PC-9 (cell line): ENCODE measurements around the gene DOCK3. TPM values are rescaled to one million over a fixed set of nuclear protein-coding genes. Genes with fewer than 3 reads are reported as not detected.

Experiments
- BruUV-seq: library from RNA; stranded (reverse); fragments of 400-500 nt; replicated peaks from 2 replicates; lab custom pipeline; 2021; lab: Mats Ljungman, UMichigan
- CTCF ChIA-PET: fragments of 300-600 bp; sonication (Branson Sonifier 250); formaldehyde crosslinking; loops from one replicate; lab custom pipeline; 2022; ENCODE audit warnings: antibody characterized with exemption; lab: Charles Lee
- POLR2A ChIA-PET: fragments of 300-600 bp; sonication (Branson Sonifier 250); formaldehyde crosslinking; loops from one replicate; lab custom pipeline; 2022; ENCODE audit warnings: antibody characterized with exemption; ENCODE audit not compliant: unreplicated experiment; lab: Charles Lee
- DNase-seq, 2 experiments: peaks; one replicate each; pipeline versions ENCODE4 v3.0.0 to v3.0.0-alpha.2; 2015 to 2022; ENCODE audit warnings: mixed read lengths in 1 of 2
- H2AFZ ChIP-seq: fragments of 200-600 bp; sonication (generic); 2 replicates; pipeline ENCODE4 v1.8.1; 2017; ENCODE audit warnings: antibody characterized with exemption
- H3F3A ChIP-seq: fragments of 200-600 bp; sonication (generic); 2 replicates; pipeline ENCODE4 v1.8.1; 2017; ENCODE audit warnings: antibody characterized with exemption, mild to moderate bottlenecking, low read depth; ENCODE audit not compliant: insufficient read depth
- H3K27ac ChIP-seq: fragments of 200-600 bp; sonication (generic); 2 replicates; pipeline ENCODE4 v1.6.1; 2016; ENCODE audit warnings: mixed run types
- H3K27me3 ChIP-seq: fragments of 200-600 bp; sonication (generic); 2 replicates; pipeline ENCODE4 v1.6.1; 2016; ENCODE audit warnings: low read depth, mixed run types; ENCODE audit not compliant: insufficient read depth
- H3K36me3 ChIP-seq: fragments of 200-600 bp; sonication (generic); 2 replicates; pipeline ENCODE4 v1.6.1; 2016; ENCODE audit warnings: low read depth, mixed run types
- H3K4me1 ChIP-seq: fragments of 200-600 bp; sonication (generic); replicated peaks from 2 replicates; pipeline ENCODE4 v1.6.1; 2016; ENCODE audit warnings: mixed run types; ENCODE audit not compliant: insufficient read depth
- H3K4me2 ChIP-seq: fragments of 200-600 bp; sonication (generic); 2 replicates; pipeline ENCODE4 v1.6.1; 2017; ENCODE audit warnings: mixed run types
- H3K4me3 ChIP-seq: fragments of 200-600 bp; sonication (generic); 2 replicates; pipeline ENCODE4 v1.6.1; 2016; ENCODE audit warnings: mixed run types
- H3K79me2 ChIP-seq: fragments of 200-600 bp; sonication (generic); 2 replicates; pipeline ENCODE4 v1.6.1; 2017; ENCODE audit warnings: low read depth, mixed run types
- H3K9me2 ChIP-seq: fragments of 200-600 bp; sonication (generic); 2 replicates; pipeline ENCODE4 v1.8.1; 2017; ENCODE audit warnings: mild to moderate bottlenecking; ENCODE audit not compliant: insufficient read depth
- H3K9me3 ChIP-seq: fragments of 200-600 bp; sonication (generic); 2 replicates; pipeline ENCODE4 v1.8.1; 2016; ENCODE audit warnings: low read depth; ENCODE audit not compliant: insufficient read depth
- H4K20me1 ChIP-seq: fragments of 200-600 bp; sonication (generic); 2 replicates; pipeline ENCODE4 v1.8.1; 2017; ENCODE audit not compliant: insufficient read depth
- CTCF ChIP-seq: fragments of 200-600 bp; sonication (generic); conservative IDR thresholded peaks from 2 replicates; pipeline ENCODE4 v1.6.1; 2017; ENCODE audit warnings: mixed run types, antibody characterized with exemption, mild to moderate bottlenecking, moderate library complexity
- EZH2 ChIP-seq: fragments of 200-600 bp; sonication (generic); IDR thresholded peaks from 2 replicates; pipeline ENCODE4 v1.8.0; 2017; ENCODE audit warnings: antibody characterized with exemption, low read depth
- intact Hi-C: fragments of 100-400 bp; cut with micrococcal nuclease; formaldehyde crosslinking; loops from one replicate; pipeline ENCODE4 v1.10.0; 2022; ENCODE audit not compliant: unreplicated experiment
- total RNA-seq: library from RNA; stranded (reverse); gene quantifications from 2 replicates; pipeline ENCODE4 v1.2.3, GENCODE V29; 2021

Gene DOCK3
- total RNA-seq, 1 experiment from 2014 or later = 16.9 TPM

DNA sequence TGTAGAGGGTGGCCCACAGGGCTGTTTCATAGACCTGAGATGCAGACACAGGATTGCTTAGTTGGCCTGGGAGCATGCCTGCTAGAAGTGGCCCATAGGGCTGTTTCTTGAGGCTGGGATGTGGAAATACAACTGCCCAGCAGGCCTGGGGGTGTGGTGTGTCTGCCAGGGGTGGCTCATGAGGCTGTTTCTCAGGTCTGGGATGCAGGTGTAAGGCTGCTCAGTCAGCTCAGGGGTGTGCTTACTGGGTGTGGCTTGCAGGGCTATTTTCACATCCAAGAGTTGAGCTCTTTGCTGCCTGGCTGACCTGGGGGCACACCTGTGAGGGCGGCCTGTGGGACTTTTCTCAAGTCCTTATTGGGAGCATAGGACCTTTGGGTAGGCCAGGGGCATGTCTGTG lies 131.3 kb downstream of the DOCK3 start:
- TF ChIP-seq EZH2 (no peak), CTCF (no peak)
- Histone ChIP-seq H4K20me1 (no peaks in the 10 kb centered on the region), H3K9me3 (0 out of 2 replicates have a peak, but pooled peaks cover 1% of the 10 kb centered on the region), H3F3A (peaks cover 34% of the 10 kb centered on the region), H3K9me2 (no peaks in the 10 kb centered on the region), H2AFZ (no peak overlapping the region), H3K36me3 (0 out of 2 replicates have a peak, but pooled peaks cover 3% of the 10 kb centered on the region), H3K79me2 (peaks cover 27% of the 10 kb centered on the region; the same call in 1 of the 2 replicates), H3K27ac (peak overlapping the region; percentile 96), H3K4me1 (peaks cover 44% of the 10 kb centered on the region), H3K4me3 (peak overlapping the region; percentile 37; the same call in 1 of the 2 replicates), H3K27me3 (no peaks in the 10 kb centered on the region), H3K4me2 (peak overlapping the region; percentile 64)
- peak; percentile 78 to 89 for DNase-seq
- BruUV-seq = no TSS peak
- intact Hi-C loops = loop anchor here (2.0 to 5.0 kb wide), 5 partner anchors 95 to 581 kb away; partner anchors contain the start of genes MANF and MAPKAPK3
- CTCF ChIA-PET = interaction anchor here (0.6 to 2.0 kb wide), 4 partner anchors 10 to 130 kb away, joined by 3 to 7 read pairs (median 6); no protein-coding TSS in a partner anchor
- POLR2A ChIA-PET = interaction anchor here (0.5 to 0.7 kb wide), 5 partner anchors 93 to 581 kb away, joined by 3 to 7 read pairs (median 3); no protein-coding TSS in a partner anchor

GRCh38 chr3:50806806-50807205 lies 132.1 kb downstream of the DOCK3 start:
- peak overlapping the region; percentile 37; the same call in 1 of the 2 replicates for H3K4me3 ChIP-seq
- TSS peak; percentile 94 for BruUV-seq
- H2AFZ ChIP-seq = peak overlapping the region; percentile 31; the same call in 1 of the 2 replicates
- H3K9me2 ChIP-seq = no peaks in the 10 kb centered on the region
- DNase-seq = peak; percentile 79 to 91
- H3K4me1 ChIP-seq = peaks cover 44% of the 10 kb centered on the region
- peaks cover 34% of the 10 kb centered on the region for H3F3A ChIP-seq
- H3K9me3 ChIP-seq = no peaks in the 10 kb centered on the region
- peak overlapping the region; percentile 64 for H3K4me2 ChIP-seq
- ChIA-PET CTCF (interaction anchor here (0.9 to 2.0 kb wide), 2 partner anchors 9 to 131 kb away, joined by 3 to 7 read pairs; no protein-coding TSS in a partner anchor), POLR2A (interaction anchor here (0.5 to 1.0 kb wide), 5 partner anchors 9 to 578 kb away, joined by 3 to 15 read pairs (median 8); partner anchors contain the start of gene MANF)
- 0 out of 2 replicates have a peak, but pooled peaks cover 3% of the 10 kb centered on the region for H3K36me3 ChIP-seq
- intact Hi-C loops = loop anchor here (1.0 to 5.0 kb wide), 6 partner anchors 9 to 580 kb away; partner anchors contain the start of genes MANF and MAPKAPK3
- no peaks in the 10 kb centered on the region for H3K27me3 ChIP-seq
- H4K20me1 ChIP-seq = no peaks in the 10 kb centered on the region
- peak overlapping the region; percentile 96 for H3K27ac ChIP-seq
- H3K79me2 ChIP-seq = peaks cover 27% of the 10 kb centered on the region; the same call in 1 of the 2 replicates
- TF ChIP-seq EZH2 = no peak
- TF ChIP-seq CTCF = no peak

GRCh38 chr3:50807266-50807665 lies 132.5 kb downstream of the DOCK3 start:
- Histone ChIP-seq H3F3A (peaks cover 34% of the 10 kb centered on the region), H3K4me2 (peak overlapping the region; percentile 64), H4K20me1 (no peaks in the 10 kb centered on the region), H2AFZ (peak overlapping the region; percentile 31; the same call in 1 of the 2 replicates), H3K27ac (peak overlapping the region; percentile 96), H3K9me2 (no peaks in the 10 kb centered on the region), H3K9me3 (no peaks in the 10 kb centered on the region), H3K36me3 (0 out of 2 replicates have a peak, but pooled peaks cover under 1% of the 10 kb centered on the region), H3K79me2 (peaks cover 27% of the 10 kb centered on the region; the same call in 1 of the 2 replicates), H3K27me3 (no peaks in the 10 kb centered on the region), H3K4me1 (peaks cover 44% of the 10 kb centered on the region), H3K4me3 (peak overlapping the region; percentile 37; the same call in 1 of the 2 replicates)
- peak; percentile 82 to 86 for DNase-seq
- intact Hi-C loops = loop anchor here (1.0 to 5.0 kb wide), 6 partner anchors 9 to 580 kb away; partner anchors contain the start of genes MANF and MAPKAPK3
- no peak for TF ChIP-seq EZH2
- TF ChIP-seq CTCF = no peak
- ChIA-PET POLR2A (interaction anchor here (0.6 to 1.0 kb wide), 5 partner anchors 9 to 578 kb away, joined by 4 to 15 read pairs (median 8); partner anchors contain the start of gene MANF), CTCF (interaction anchor here (2.0 kb wide), 1 partner anchor 131 kb away, joined by 7 read pairs; no protein-coding TSS in a partner anchor)
- BruUV-seq = no TSS peak
